ENCODE results near the gene INPP5D.
"Not testable (repeated sequence)": the region's sequence is repeated elsewhere in the genome, so short reads cannot be mapped to it uniquely, and the experiment has no call there.

The INPP5D gene

DNA sequence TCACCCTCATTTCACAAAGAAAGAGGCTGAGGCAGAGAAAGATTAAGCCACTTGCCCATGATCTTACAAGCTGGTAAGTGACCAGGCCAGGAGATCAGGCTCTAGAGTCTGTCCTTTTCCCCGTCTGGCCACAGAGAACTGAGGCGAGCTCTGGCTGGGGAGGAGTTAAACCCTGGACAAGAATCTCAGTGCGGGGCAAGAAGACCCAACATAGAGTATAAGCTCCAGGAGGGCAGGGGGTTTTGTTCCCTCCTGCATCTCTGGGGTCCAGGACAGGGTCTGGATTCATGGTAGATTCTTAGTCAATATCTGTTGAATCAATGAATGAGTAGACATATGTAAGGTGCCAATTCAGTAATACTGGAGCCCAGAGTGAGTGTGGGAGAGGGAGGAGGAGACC lies 12.9 kb upstream of the INPP5D start:
- no peak overlapping the region for H3K4me3 ChIP-seq (replicated peaks; ENCODE audit: low read depth, low read length)
- DNase-seq (ENCODE audit: low read depth), result no peak
- TF ChIP-seq CTCF (IDR thresholded peaks at IDR 0.05; ENCODE audit: low read length, missing control alignments), result no peak

DNA sequence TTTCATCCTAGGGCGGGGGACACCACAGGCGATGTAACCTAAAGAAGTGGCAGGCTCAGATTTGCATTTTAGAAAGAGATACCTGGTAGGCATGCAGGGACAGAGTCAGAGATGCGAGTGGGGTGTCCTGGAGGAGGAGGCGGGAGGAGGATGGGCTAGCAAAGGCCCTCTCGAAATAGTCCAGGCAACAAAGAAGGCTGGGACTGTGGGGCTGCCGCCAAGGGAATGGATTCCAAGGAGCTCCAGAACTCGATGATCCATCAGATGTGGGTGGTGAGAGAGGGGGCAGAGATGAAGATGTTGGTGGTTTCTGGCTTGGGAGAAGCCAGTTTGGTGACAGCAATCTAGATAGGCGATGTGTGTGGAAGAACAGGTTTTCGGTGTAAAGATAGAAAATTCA lies 12.5 kb upstream of the INPP5D start:
- no peak for TF ChIP-seq CTCF (IDR thresholded peaks at IDR 0.05; ENCODE audit: low read length, missing control alignments)
- no peak for DNase-seq (ENCODE audit: low read depth)

GRCh38 chr2:233048569-233049193 lies 11.5 kb upstream of the INPP5D start:
- TF ChIP-seq CTCF (IDR thresholded peaks at IDR 0.05; ENCODE audit: low read length, missing control alignments), result no peak
- DNase-seq (ENCODE audit: low read depth), result no peak
- no peak overlapping the region for H3K4me3 ChIP-seq (replicated peaks; ENCODE audit: low read depth, low read length)

More for the DNA sequence above, 12.5 kb upstream of the INPP5D start:
- no peak overlapping the region for H3K4me3 ChIP-seq (replicated peaks; ENCODE audit: low read depth, low read length)

GRCh38 chr2:233049194-233049761 lies 10.9 kb upstream of the INPP5D start:
- no peak overlapping the region for H3K4me3 ChIP-seq (replicated peaks; ENCODE audit: low read depth, low read length)

GRCh38 chr2:233051241-233052149 lies 8.6 kb upstream of the INPP5D start:
- H3K4me3 ChIP-seq (replicated peaks; ENCODE audit: low read depth, low read length), result no peak overlapping the region
- peak; percentile 92 for DNase-seq (ENCODE audit: low read depth)
- no peak for TF ChIP-seq CTCF (IDR thresholded peaks at IDR 0.05; ENCODE audit: low read length, missing control alignments)

More at GRCh38 chr2:233049194-233049761, 10.9 kb upstream of the INPP5D start:
- no peak for TF ChIP-seq CTCF (IDR thresholded peaks at IDR 0.05; ENCODE audit: low read length, missing control alignments)
- DNase-seq (ENCODE audit: low read depth), result no peak

GRCh38 chr2:233052517-233052916 lies 7.6 kb upstream of the INPP5D start:
- not testable (repeated sequence) for DNase-seq (ENCODE audit: low read depth); H3K4me3 ChIP-seq (replicated peaks; ENCODE audit: low read depth, low read length)
